A549 treated with GW870086 at 1 μM for 4 hours (cell line): ENCODE data around the gene MYOCD. TPM values are rescaled to one million over a fixed set of nuclear protein-coding genes. Genes with fewer than 3 reads are reported as not detected.

Experiments
- total RNA-seq: library from RNA; stranded (reverse); fragments of 200-300 nt; extraction: Qiagen RNA extraction; gene quantifications from 5 replicates; pipeline ENCODE4 v1.2.3, GENCODE V29; 2022; ENCODE audit warnings: low read depth

Gene MYOCD, protein sequence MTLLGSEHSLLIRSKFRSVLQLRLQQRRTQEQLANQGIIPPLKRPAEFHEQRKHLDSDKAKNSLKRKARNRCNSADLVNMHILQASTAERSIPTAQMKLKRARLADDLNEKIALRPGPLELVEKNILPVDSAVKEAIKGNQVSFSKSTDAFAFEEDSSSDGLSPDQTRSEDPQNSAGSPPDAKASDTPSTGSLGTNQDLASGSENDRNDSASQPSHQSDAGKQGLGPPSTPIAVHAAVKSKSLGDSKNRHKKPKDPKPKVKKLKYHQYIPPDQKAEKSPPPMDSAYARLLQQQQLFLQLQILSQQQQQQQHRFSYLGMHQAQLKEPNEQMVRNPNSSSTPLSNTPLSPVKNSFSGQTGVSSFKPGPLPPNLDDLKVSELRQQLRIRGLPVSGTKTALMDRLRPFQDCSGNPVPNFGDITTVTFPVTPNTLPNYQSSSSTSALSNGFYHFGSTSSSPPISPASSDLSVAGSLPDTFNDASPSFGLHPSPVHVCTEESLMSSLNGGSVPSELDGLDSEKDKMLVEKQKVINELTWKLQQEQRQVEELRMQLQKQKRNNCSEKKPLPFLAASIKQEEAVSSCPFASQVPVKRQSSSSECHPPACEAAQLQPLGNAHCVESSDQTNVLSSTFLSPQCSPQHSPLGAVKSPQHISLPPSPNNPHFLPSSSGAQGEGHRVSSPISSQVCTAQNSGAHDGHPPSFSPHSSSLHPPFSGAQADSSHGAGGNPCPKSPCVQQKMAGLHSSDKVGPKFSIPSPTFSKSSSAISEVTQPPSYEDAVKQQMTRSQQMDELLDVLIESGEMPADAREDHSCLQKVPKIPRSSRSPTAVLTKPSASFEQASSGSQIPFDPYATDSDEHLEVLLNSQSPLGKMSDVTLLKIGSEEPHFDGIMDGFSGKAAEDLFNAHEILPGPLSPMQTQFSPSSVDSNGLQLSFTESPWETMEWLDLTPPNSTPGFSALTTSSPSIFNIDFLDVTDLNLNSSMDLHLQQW
- total RNA-seq, result 0.49 to 1.2 TPM (median 0.64 TPM) in 5 replicates

GRCh38 chr17:12665263-12666210 lies at the start of gene MYOCD:
Gene MYOCD, plus strand, starts transcription at chr17:12665890. Its CDS starts 299 bp downstream, at chr17:12666189.

DNA sequence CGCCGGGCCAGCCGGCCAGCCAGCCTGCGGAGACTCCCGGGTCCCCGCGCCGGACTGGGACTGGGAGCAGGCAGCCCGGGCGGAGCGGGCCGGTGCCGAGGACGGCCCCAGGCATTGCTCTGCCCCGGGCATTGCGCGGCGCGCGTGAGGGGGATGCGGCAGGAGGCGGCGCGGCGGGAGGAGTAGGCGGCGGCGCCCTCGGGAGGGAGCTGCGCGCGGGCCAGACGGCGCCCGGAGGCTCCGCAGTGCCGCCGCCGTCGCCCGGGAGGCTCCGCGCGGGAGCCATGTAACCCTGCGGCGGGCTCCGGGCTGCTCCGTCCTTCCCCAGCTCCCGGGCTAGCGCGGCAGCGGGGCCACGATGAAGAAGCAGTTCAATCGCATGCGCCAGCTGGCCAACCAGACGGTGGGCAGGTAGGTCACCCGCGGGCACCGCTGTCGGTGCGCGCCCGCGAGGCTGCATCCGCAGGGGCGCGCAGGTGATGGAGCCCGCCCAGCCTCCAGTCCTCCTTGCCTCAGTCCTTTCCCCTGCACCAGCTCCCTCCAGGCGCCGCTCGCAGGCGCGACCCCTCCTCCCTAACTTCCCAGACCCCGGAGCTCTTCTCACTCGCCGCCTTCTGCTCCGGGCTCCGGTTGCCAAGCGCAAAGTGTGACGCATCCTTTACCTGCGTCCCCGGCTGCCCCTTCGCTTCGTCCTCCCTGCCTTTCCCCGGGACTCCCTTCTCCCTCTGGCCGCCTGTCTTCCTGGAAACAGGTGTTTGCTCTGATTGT lies 124.0 kb downstream of the MYOCD start, which contains the start of gene ARHGAP44:
Gene ARHGAP44, plus strand, starts transcription at position 18 of the 768 bp plus-strand sequence. Its CDS starts 341 bp downstream, at position 359.

Other genes starting within 250 kb of the MYOCD start
- gene ARHGAP44, start 123.6 kb downstream of the MYOCD start, total RNA-seq, result 2.3 to 2.8 TPM (median 2.4 TPM) in 5 replicates